A549 (cell line): ENCODE results near the gene KLHL15. TPM values are rescaled to one million over a fixed set of nuclear protein-coding genes. Genes with fewer than 3 reads are reported as not detected.

Source experiments
- ATAC-seq, 2 experiments: fragments of 200-7000 bp in 1 of 2; fragments of >200 bp in 1 of 2; cut with Nextera tagmentation in 1 of 2; cut with Tn5 transposase in 1 of 2; 3 replicates each; pipeline versions ENCODE4 v1.8.0 to v1.9.1; 2018 to 2020; ENCODE audit warnings: mild to moderate bottlenecking in 1 of 2, moderate library complexity in 1 of 2
- CTCF ChIA-PET: fragments of 300-600 bp; sonication (Branson Sonifier 250); formaldehyde crosslinking; extraction: SDS; loops from one replicate; lab custom pipeline; 2021; ENCODE audit warnings: antibody characterized with exemption, inconsistent platforms; lab: Yijun Ruan, JAX
- POLR2A ChIA-PET: fragments of 350-600 bp; formaldehyde crosslinking; extraction: SDS; loops from one replicate; lab custom pipeline; 2021; ENCODE audit warnings: antibody characterized with exemption, inconsistent platforms; lab: Yijun Ruan, JAX
- DNase-seq, 2 experiments: peaks; one replicate each; pipeline versions ENCODE4 v3.0.0 to v3.0.0-alpha.2; 2011 to 2016; ENCODE audit warnings: low read depth in 1 of 2, low spot score in 1 of 2
- FAIRE-seq: peaks from 2 replicates; lab custom pipeline; 2011; peaks lifted over from hg19 to GRCh38; lab: Jason Lieb, UNC
- H3K27ac ChIP-seq, 2 experiments: fragments of >200 bp; sonication (Bioruptor Twin); formaldehyde crosslinking; 3 replicates each; pipeline ENCODE4 v1.5.1; 2016 to 2017
- H3K4me1 ChIP-seq: fragments of >200 bp; sonication (Bioruptor Twin); formaldehyde crosslinking; 3 replicates; pipeline ENCODE4 v1.6.1; 2016
- H3K4me2 ChIP-seq: fragments of >200 bp; sonication (Bioruptor Twin); formaldehyde crosslinking; 3 replicates; pipeline ENCODE4 v1.6.1; 2016
- H3K4me3 ChIP-seq: fragments of >200 bp; sonication (Bioruptor Twin); formaldehyde crosslinking; 3 replicates; pipeline ENCODE4 v1.5.1; 2016
- H3K9me3 ChIP-seq: fragments of >200 bp; sonication (Bioruptor Twin); formaldehyde crosslinking; 3 replicates; pipeline ENCODE4 v1.6.1; 2016
- BCL3 ChIP-seq: fragments of >200 bp; sonication (Bioruptor Twin); formaldehyde crosslinking; IDR thresholded peaks from 3 replicates; pipeline ENCODE4 v1.6.1; 2016
- BHLHE40 ChIP-seq: IDR thresholded peaks from 2 replicates; pipeline ENCODE4 v1.6.1; 2012; ENCODE audit warnings: low read depth, low read length, inconsistent platforms
- CBX2 ChIP-seq: fragments of 200-600 bp; sonication (generic); IDR thresholded peaks from 2 replicates; pipeline ENCODE4 v1.6.1; 2016; ENCODE audit warnings: low read depth, mild to moderate bottlenecking, borderline replicate concordance
- CHD4 ChIP-seq: fragments of 200-600 bp; sonication (generic); IDR thresholded peaks from 2 replicates; pipeline ENCODE4 v1.6.1; 2016; ENCODE audit warnings: antibody characterized with exemption, mild to moderate bottlenecking, borderline replicate concordance
- EHF ChIP-seq: fragments of 250-450 bp; sonication (Bioruptor Pico); IDR thresholded peaks from 2 replicates; pipeline ENCODE4 v1.5.0; 2020; ENCODE audit warnings: mild to moderate bottlenecking
- FOSB ChIP-seq: fragments of 250-450 bp; sonication (Bioruptor Pico); IDR thresholded peaks from 2 replicates; pipeline ENCODE4 v1.5.0; 2020; ENCODE audit warnings: mild to moderate bottlenecking, moderate library complexity
- FOSL2 ChIP-seq, 2 experiments: fragments of 450-650 bp in 1 of 2; fragments of >200 bp in 1 of 2; sonication (Bioruptor Twin) in 1 of 2; formaldehyde crosslinking; IDR thresholded peaks; 2 replicates each; pipeline versions ENCODE4 v1.5.0 to v1.6.1; 2016 to 2020; ENCODE audit warnings: mild to moderate bottlenecking in 1 of 2, moderate library complexity in 1 of 2
- GATA3 ChIP-seq: IDR thresholded peaks from 2 replicates; pipeline ENCODE4 v1.6.1; 2012; ENCODE audit warnings: borderline replicate concordance
- HDAC2 ChIP-seq: fragments of 200-600 bp; sonication (generic); IDR thresholded peaks from 2 replicates; pipeline ENCODE4 v1.6.1; 2016
- JUNB ChIP-seq: fragments of >200 bp; sonication (Bioruptor Twin); formaldehyde crosslinking; IDR thresholded peaks from 2 replicates; pipeline ENCODE4 v1.6.1; 2016
- KDM1A ChIP-seq: fragments of 200-600 bp; sonication (generic); IDR thresholded peaks from 2 replicates; pipeline ENCODE4 v1.6.1; 2016; ENCODE audit warnings: low read depth, mild to moderate bottlenecking
- KDM5A ChIP-seq: fragments of 200-600 bp; sonication (generic); IDR thresholded peaks from 2 replicates; pipeline ENCODE4 v1.6.1; 2016; ENCODE audit warnings: antibody characterized with exemption, mild to moderate bottlenecking
- MAFK ChIP-seq: fragments of 450-650 bp; IDR thresholded peaks from 2 replicates; pipeline ENCODE4 v1.6.1; 2014; ENCODE audit not compliant: partially characterized antibody
- MAX ChIP-seq: IDR thresholded peaks from 2 replicates; pipeline ENCODE4 v1.6.1; 2012
- MYC ChIP-seq: IDR thresholded peaks from 2 replicates; pipeline ENCODE4 v1.6.1; 2012; ENCODE audit warnings: mild to moderate bottlenecking, inconsistent platforms, low read length, improper control_type of control experiment, borderline replicate concordance
- NR3C1 ChIP-seq: fragments of >200 bp; sonication (Bioruptor Twin); formaldehyde crosslinking; IDR thresholded peaks from 3 replicates; pipeline ENCODE4 v1.6.1; 2017
- PBX3 ChIP-seq: IDR thresholded peaks from 2 replicates; pipeline ENCODE4 v1.6.1; 2012
- PHF8 ChIP-seq: fragments of 200-600 bp; sonication (generic); IDR thresholded peaks from 2 replicates; pipeline ENCODE4 v1.6.1; 2016; ENCODE audit warnings: low read depth, mild to moderate bottlenecking, antibody characterized with exemption, moderate library complexity, borderline replicate concordance
- RARB ChIP-seq: fragments of 250-450 bp; sonication (Bioruptor Pico); IDR thresholded peaks from 2 replicates; pipeline ENCODE4 v1.8.0; 2021; ENCODE audit warnings: mild to moderate bottlenecking, moderate library complexity
- RCOR1 ChIP-seq: fragments of 150-350 bp; IDR thresholded peaks from 2 replicates; pipeline ENCODE4 v1.6.1; 2014; ENCODE audit warnings: antibody characterized with exemption, low read length, low read depth
- TFCP2L1 ChIP-seq: fragments of 250-450 bp; sonication (Bioruptor Pico); IDR thresholded peaks from 2 replicates; pipeline ENCODE4 v1.5.0; 2021; ENCODE audit warnings: mild to moderate bottlenecking
- USF2 ChIP-seq: fragments of 450-650 bp; IDR thresholded peaks from 2 replicates; pipeline ENCODE4 v1.6.1; 2014; ENCODE audit warnings: antibody characterized with exemption
- ZC3H11A ChIP-seq: fragments of 450-650 bp; IDR thresholded peaks from 2 replicates; pipeline ENCODE4 v1.6.1; 2014; ENCODE audit warnings: antibody characterized with exemption, mild to moderate bottlenecking
- ZNF302 ChIP-seq: fragments of 250-450 bp; sonication (Bioruptor Pico); IDR thresholded peaks from 2 replicates; pipeline ENCODE4 v1.9.0; 2021; ENCODE audit warnings: inconsistent platforms, mild to moderate bottlenecking, moderate library complexity
- ZSCAN20 ChIP-seq: fragments of 250-450 bp; sonication (Bioruptor Pico); IDR thresholded peaks from 2 replicates; pipeline ENCODE4 v1.8.0; 2022; ENCODE audit warnings: mild to moderate bottlenecking, moderate library complexity
- WGBS: methylation state at CpG from one replicate; pipeline ENCODE4 v1.1.6; 2017; ENCODE audit errors: missing lambda C conversion rate; 5-methylcytosine and 5-hydroxymethylcytosine counted together
- polyA plus RNA-seq, 4 experiments: library from polyadenylated mRNA; depleted of rRNA in 3 of 4; stranded (reverse); fragments of >200 nt; fragmentation: RNase III in 1 of 4; extraction: RNeasy Plus Mini Kit Qiagen cat#74134 plus additional on column Dnase treatment in 1 of 4; gene quantifications; 2 replicates in 3 of 4; 3 replicates in 1 of 4; pipeline ENCODE4 v1.2.3, GENCODE V29; 2011 to 2017

Gene KLHL15
- polyA plus RNA-seq, 2 of the 4 experiments (the other 2 are of a cell fraction): 6.4 to 15.0 TPM

- TF ChIP-seq RARB (CRISPR knock-in tag) (no peak), FOSB (CRISPR knock-in tag) (no peak), MAX (no peak), RCOR1 (no peak), JUNB (no peak), CHD4 (no peak), MAFK (no peak), HDAC2 (no peak)
Observed at GRCh38 chrX:23992431-23992830, 34.6 kb downstream of the KLHL15 start.

GRCh38 chrX:23990455-23990854 lies 36.5 kb downstream of the KLHL15 start:
- H3K27ac ChIP-seq: no peak overlapping the region
- 96% methylated on average over 2 of the region's 2 CpGs for WGBS
- H3K9me3 ChIP-seq: no peaks in the 10 kb centered on the region
- ATAC-seq (no peak), FAIRE-seq (peak; percentile 97), DNase-seq (no peak)
- H3K4me2 ChIP-seq: no peak overlapping the region
- CTCF ChIA-PET: interaction anchor here (1.2 kb wide), 1 partner anchor 86 kb away, joined by 3 read pairs; no protein-coding TSS in a partner anchor
- H3K4me1 ChIP-seq: peaks cover 5% of the 10 kb centered on the region; the same call in 1 of the 3 replicates
- no peak overlapping the region for H3K4me3 ChIP-seq
- POLR2A ChIA-PET: no interaction called here
- TF ChIP-seq GATA3 (no peak), USF2 (no peak), PHF8 (no peak), ZC3H11A (no peak), NR3C1 (no peak), BHLHE40 (no peak), FOSL2 (IDR thresholded peaks at IDR 0.05) (no peak), FOSL2 (CRISPR knock-in tag; IDR thresholded peaks at IDR 0.05) (no peak), KDM1A (no peak), CBX2 (no peak), EHF (CRISPR knock-in tag) (no peak), MYC (no peak), ZSCAN20 (CRISPR knock-in tag) (no peak), ZNF302 (CRISPR knock-in tag) (no peak), PBX3 (no peak), KDM5A (no peak), BCL3 (no peak), TFCP2L1 (CRISPR knock-in tag) (no peak)

More at GRCh38 chrX:23992431-23992830, 34.6 kb downstream of the KLHL15 start:
- WGBS: 92% methylated on average over 3 of the region's 3 CpGs
- FAIRE-seq (no peak), ATAC-seq (no peak), DNase-seq (no peak)
- H3K4me2 ChIP-seq: no peak overlapping the region
- ChIA-PET POLR2A (no interaction called here), CTCF (interaction anchor here (0.5 to 1.3 kb wide), 6 partner anchors 12 to 280 kb away, joined by 3 to 7 read pairs (median 3); partner anchors contain the start of gene EIF2S3)
- no peaks in the 10 kb centered on the region for H3K4me1 ChIP-seq
- no peak overlapping the region for H3K27ac ChIP-seq
- no peak overlapping the region for H3K4me3 ChIP-seq
- H3K9me3 ChIP-seq: no peaks in the 10 kb centered on the region
